GM12873 (cell line): Measurements from ENCODE around the gene BCAT1.

Experiments used
- TF ChIP-seq, protein P1 (sequence below): IDR thresholded peaks from 2 replicates; pipeline ENCODE4 v1.5.1; 2012; ENCODE audit warnings: low read depth, mild to moderate bottlenecking, moderate library complexity, low read length, control low read depth; ENCODE audit not compliant: insufficient read depth; ENCODE audit errors: missing control alignments

BCAT1 gene, protein sequence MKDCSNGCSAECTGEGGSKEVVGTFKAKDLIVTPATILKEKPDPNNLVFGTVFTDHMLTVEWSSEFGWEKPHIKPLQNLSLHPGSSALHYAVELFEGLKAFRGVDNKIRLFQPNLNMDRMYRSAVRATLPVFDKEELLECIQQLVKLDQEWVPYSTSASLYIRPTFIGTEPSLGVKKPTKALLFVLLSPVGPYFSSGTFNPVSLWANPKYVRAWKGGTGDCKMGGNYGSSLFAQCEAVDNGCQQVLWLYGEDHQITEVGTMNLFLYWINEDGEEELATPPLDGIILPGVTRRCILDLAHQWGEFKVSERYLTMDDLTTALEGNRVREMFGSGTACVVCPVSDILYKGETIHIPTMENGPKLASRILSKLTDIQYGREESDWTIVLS

DNA sequence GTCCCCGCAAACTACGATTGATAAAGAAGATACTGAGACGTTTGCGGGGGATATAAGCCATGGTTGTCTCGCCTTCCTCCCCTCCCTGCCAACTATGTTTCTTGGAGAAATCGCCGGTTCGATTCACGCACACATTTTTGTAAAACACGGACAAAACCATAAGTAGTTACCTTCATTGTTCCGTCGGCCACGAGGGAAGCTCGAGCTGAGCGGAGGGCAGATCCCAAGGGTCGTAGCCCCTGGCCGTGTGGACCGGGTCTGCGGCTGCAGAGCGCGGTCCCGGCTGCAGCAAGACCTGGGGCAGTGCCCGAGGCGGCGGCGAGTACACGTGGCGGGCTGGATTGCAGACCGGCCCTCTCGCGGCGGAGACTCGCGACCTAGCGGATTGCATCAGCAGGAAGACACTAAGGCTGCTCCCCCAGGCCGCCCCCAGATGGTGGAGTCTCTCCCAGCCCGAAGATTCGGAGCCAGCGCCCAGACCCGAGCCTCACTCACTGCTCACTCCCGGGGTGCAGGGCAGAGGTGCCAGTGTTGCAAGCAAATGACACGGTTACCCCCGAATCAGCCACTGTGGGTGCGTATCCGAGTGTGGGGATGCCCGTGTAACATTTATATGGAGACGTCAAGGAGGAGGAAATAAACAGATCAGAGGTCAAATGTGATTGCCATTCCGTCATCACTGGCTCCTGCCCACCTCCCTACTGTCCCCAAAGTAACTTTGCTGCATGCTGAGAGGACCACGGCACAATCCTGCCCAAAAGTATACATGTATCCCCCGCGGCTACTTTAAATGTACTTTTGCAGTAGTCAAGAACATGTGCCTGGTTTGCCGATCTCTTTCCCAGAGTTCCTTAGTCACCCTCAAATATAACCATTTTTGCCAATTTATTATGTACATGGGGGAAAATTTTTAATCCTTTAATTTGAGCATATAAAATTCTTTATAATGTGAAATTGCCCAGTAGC lies at the start of gene BCAT1:
BCAT1 (minus strand) TSS at position 345 of the 966 bp plus-strand sequence; CDS start at position 176, 169 bp downstream.
- TF ChIP-seq, protein P1, sequence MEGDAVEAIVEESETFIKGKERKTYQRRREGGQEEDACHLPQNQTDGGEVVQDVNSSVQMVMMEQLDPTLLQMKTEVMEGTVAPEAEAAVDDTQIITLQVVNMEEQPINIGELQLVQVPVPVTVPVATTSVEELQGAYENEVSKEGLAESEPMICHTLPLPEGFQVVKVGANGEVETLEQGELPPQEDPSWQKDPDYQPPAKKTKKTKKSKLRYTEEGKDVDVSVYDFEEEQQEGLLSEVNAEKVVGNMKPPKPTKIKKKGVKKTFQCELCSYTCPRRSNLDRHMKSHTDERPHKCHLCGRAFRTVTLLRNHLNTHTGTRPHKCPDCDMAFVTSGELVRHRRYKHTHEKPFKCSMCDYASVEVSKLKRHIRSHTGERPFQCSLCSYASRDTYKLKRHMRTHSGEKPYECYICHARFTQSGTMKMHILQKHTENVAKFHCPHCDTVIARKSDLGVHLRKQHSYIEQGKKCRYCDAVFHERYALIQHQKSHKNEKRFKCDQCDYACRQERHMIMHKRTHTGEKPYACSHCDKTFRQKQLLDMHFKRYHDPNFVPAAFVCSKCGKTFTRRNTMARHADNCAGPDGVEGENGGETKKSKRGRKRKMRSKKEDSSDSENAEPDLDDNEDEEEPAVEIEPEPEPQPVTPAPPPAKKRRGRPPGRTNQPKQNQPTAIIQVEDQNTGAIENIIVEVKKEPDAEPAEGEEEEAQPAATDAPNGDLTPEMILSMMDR: no peak

GRCh38 chr12:24997970-24998582 lies 49.2 kb upstream of the BCAT1 start:
- TF ChIP-seq, protein P1: no peak

GRCh38 chr12:24997496-24997895 lies 48.6 kb upstream of the BCAT1 start:
- TF ChIP-seq, protein P1: no peak

DNA sequence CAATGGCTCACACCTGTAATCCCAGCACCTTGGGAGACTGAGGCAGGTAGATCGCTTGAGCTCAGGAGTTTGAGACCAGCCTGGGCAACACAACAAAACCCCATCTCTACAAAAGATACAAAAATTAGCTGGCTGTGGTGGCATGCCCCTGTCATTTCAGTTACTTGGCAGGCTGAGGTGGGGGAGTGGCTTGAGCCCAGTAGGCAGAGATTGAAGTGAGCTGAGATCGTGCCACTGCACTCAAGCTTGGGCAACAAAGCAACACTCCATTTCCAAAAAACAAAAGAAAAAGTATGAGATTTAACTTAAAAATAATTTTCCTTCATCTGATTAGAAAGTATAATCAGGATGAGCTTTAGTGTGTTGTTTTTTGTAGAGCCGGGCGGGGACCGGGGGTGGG lies 47.9 kb upstream of the BCAT1 start:
- TF ChIP-seq, protein P1: no peak

DNA sequence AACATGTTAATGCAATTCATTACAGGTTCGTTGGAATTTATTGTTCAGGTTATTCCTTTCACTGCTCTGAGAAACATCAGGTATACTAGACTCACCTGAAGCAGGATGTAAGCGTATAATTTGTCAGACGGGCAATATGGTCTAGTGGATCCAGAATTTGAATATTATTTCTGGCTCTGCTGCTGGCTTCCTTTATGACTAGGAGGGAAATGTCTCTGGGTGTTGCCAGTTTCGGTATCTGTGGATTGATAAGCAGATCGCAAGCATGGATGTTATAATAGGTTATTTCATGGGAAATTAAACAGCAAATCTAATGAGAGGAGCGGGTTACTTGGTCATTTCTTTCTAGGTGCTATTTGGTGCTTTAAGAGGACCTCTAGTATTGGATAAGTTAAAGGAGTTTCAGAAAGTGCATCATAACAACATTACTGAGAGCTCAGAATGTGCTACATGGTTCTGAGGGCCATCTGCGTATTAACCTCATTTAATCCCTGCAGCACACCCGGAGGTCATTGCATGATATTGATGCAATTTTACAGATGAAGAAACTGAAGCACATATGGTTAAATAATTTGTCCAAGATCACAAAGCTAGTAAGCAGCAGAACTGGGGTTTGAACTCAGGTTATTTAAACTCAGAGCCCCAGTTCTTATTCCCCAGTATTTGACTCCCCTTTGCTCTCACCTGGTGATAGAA lies 47.3 kb upstream of the BCAT1 start:
- TF ChIP-seq, protein P1: no peak

GRCh38 chr12:24993793-24994192 lies 44.9 kb upstream of the BCAT1 start:
- TF ChIP-seq, protein P1: no peak
